ENCODE data around the gene SPIRE1.

- no peak for TF ChIP-seq POLR2A (IDR thresholded peaks at IDR 0.05)
- TF ChIP-seq, protein P1, sequence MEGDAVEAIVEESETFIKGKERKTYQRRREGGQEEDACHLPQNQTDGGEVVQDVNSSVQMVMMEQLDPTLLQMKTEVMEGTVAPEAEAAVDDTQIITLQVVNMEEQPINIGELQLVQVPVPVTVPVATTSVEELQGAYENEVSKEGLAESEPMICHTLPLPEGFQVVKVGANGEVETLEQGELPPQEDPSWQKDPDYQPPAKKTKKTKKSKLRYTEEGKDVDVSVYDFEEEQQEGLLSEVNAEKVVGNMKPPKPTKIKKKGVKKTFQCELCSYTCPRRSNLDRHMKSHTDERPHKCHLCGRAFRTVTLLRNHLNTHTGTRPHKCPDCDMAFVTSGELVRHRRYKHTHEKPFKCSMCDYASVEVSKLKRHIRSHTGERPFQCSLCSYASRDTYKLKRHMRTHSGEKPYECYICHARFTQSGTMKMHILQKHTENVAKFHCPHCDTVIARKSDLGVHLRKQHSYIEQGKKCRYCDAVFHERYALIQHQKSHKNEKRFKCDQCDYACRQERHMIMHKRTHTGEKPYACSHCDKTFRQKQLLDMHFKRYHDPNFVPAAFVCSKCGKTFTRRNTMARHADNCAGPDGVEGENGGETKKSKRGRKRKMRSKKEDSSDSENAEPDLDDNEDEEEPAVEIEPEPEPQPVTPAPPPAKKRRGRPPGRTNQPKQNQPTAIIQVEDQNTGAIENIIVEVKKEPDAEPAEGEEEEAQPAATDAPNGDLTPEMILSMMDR (IDR thresholded peaks at IDR 0.05) = no peak
These were observed 88.1 kb downstream of the SPIRE1 start for GRCh38 chr18:12569791-12570190.

Data from prostate gland (tissue), 2 donors.